OCI-LY1 (cell line): ENCODE data around the gene NDUFV1.
"Not testable (repeated sequence)": the region's sequence is repeated elsewhere in the genome, so short reads cannot be mapped to it uniquely, and the experiment has no call there.

Experiments used
- H2AFZ ChIP-seq: fragments of 200-600 bp; sonication (generic), shearing (Covaris generic); 2 replicates; pipeline ENCODE4 v1.6.0; 2014; ENCODE audit warnings: antibody characterized with exemption, mild to moderate bottlenecking, low read length
- H3F3A ChIP-seq: fragments of 200-600 bp; sonication (generic), shearing (Covaris generic); 2 replicates; pipeline ENCODE4 v1.6.0; 2014; ENCODE audit warnings: mild to moderate bottlenecking, antibody characterized with exemption, low read length, moderate library complexity; ENCODE audit not compliant: insufficient read depth
- H3K27ac ChIP-seq: fragments of 200-600 bp; sonication (generic); 2 replicates; pipeline ENCODE4 v1.5.1; 2014; ENCODE audit warnings: low read length, mixed run types, mild to moderate bottlenecking, low read depth; ENCODE audit not compliant: poor library complexity, severe bottlenecking
- H3K27me3 ChIP-seq: fragments of 200-600 bp; sonication (generic); 2 replicates; pipeline ENCODE4 v1.6.0; 2014; ENCODE audit warnings: antibody characterized with exemption, mild to moderate bottlenecking, low read length, moderate library complexity; ENCODE audit not compliant: insufficient read depth
- H3K36me3 ChIP-seq: fragments of 200-600 bp; sonication (generic); 2 replicates; pipeline ENCODE4 v1.6.1; 2014; ENCODE audit warnings: mild to moderate bottlenecking, antibody characterized with exemption, low read length, moderate library complexity, mixed read lengths; ENCODE audit not compliant: insufficient read depth
- H3K4me1 ChIP-seq: fragments of 200-600 bp; sonication (generic); 2 replicates; pipeline ENCODE4 v1.5.1; 2014; ENCODE audit warnings: mild to moderate bottlenecking, low read length, moderate library complexity; ENCODE audit not compliant: insufficient read depth, severe bottlenecking
- H3K4me2 ChIP-seq: fragments of 200-600 bp; sonication (generic), shearing (Covaris generic); 2 replicates; pipeline ENCODE4 v1.6.1; 2014; ENCODE audit warnings: low read length
- H3K4me3 ChIP-seq: fragments of 200-600 bp; sonication (generic); 2 replicates; pipeline ENCODE4 v1.5.1; 2014; ENCODE audit warnings: low read length, low read depth, mild to moderate bottlenecking, mixed read lengths; ENCODE audit not compliant: poor library complexity, severe bottlenecking
- H3K79me2 ChIP-seq: fragments of 200-600 bp; shearing (Covaris generic); 2 replicates; pipeline ENCODE4 v1.6.1; 2016; ENCODE audit warnings: mixed run types, low read length, mixed read lengths; ENCODE audit not compliant: insufficient read depth
- H3K9ac ChIP-seq: fragments of 200-600 bp; sonication (generic), shearing (Covaris generic); 2 replicates; pipeline ENCODE4 v1.6.1; 2014; ENCODE audit warnings: mild to moderate bottlenecking, low read length, mixed read lengths
- H3K9me2 ChIP-seq: fragments of 200-600 bp; sonication (generic), shearing (Covaris generic); 2 replicates; pipeline ENCODE4 v1.6.1; 2014; ENCODE audit warnings: low read depth, mild to moderate bottlenecking, low read length, mixed read lengths
- H3K9me3 ChIP-seq: fragments of 200-600 bp; shearing (Covaris generic); 2 replicates; pipeline ENCODE4 v1.6.1; 2014; ENCODE audit warnings: low read length, mixed read lengths
- H4K20me1 ChIP-seq: fragments of 200-600 bp; sonication (generic), shearing (Covaris generic); 2 replicates; pipeline ENCODE4 v1.6.0; 2016; ENCODE audit warnings: mild to moderate bottlenecking, low read length; ENCODE audit not compliant: insufficient read depth
- CTCF ChIP-seq: fragments of 200-600 bp; sonication (generic), shearing (Covaris generic); IDR thresholded peaks from 2 replicates; pipeline ENCODE4 v1.5.1; 2017; ENCODE audit warnings: mild to moderate bottlenecking, antibody characterized with exemption, low read length, moderate library complexity, mixed read lengths
- EZH2 ChIP-seq: fragments of 200-600 bp; sonication (generic), shearing (Covaris generic); IDR thresholded peaks from 2 replicates; pipeline ENCODE4 v1.8.0; 2017; ENCODE audit warnings: borderline replicate concordance, mixed run types, mild to moderate bottlenecking, antibody characterized with exemption, low read length, moderate library complexity, mixed read lengths

The NDUFV1 gene

GRCh38 chr11:67623795-67624194 lies 17.1 kb downstream of the NDUFV1 start:
- H3K9ac ChIP-seq, H3K4me2 ChIP-seq, H3F3A ChIP-seq, H3K9me3 ChIP-seq, H3K9me2 ChIP-seq, H2AFZ ChIP-seq, H3K27me3 ChIP-seq, H3K79me2 ChIP-seq, H3K27ac ChIP-seq, H3K36me3 ChIP-seq, H3K4me3 ChIP-seq, H4K20me1 ChIP-seq, H3K4me1 ChIP-seq: not testable (repeated sequence)

DNA sequence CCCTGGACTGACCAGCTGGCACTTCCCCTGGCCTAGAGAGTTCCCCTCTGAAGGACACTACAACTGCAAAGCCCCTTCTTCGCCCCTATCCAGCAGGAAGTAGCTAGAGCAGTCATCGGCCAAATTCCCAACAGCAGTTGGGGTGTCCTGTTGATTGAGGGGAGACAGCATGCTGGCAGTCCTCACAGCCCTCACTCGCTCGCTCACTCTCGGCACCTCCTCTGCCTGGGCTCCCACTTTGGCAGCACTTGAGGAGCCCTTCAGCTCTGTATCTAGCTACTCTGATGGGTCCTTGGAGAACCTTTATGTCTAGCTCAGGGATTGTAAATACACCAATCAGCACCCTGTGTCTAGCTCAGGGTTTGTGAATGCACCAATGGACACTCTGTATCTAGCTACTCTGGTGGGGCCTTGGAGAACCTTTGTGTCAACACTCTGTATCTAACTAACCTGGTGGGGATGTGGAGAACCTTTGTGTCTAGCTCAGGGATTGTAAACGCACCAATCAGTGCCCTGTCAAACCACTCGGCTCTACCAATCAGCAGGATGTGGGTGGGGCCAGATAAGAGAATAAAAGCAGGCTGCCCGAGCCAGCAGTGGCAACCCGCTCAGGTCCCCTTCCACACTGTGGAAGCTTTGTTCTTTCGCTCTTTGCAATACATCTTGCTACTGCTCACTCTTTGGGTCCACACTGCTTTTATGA lies 19.5 kb downstream of the NDUFV1 start:
- H3K9me3 ChIP-seq, H3K79me2 ChIP-seq, H2AFZ ChIP-seq, H3K4me3 ChIP-seq, H3K4me2 ChIP-seq, H3K9me2 ChIP-seq, H3F3A ChIP-seq, H3K27ac ChIP-seq, H3K27me3 ChIP-seq, H3K9ac ChIP-seq, H3K36me3 ChIP-seq, H4K20me1 ChIP-seq: not testable (repeated sequence)
- H3K4me1 ChIP-seq: peaks cover 18% of the 10 kb centered on the region

GRCh38 chr11:67626970-67627369 lies 20.2 kb downstream of the NDUFV1 start:
- H3K9ac ChIP-seq: no peak overlapping the region
- H3K79me2 ChIP-seq: no peaks in the 10 kb centered on the region
- H3K27ac ChIP-seq: no peak overlapping the region
- H3K9me3 ChIP-seq: no peaks in the 10 kb centered on the region
- H3K9me2 ChIP-seq: no peaks in the 10 kb centered on the region
- no peaks in the 10 kb centered on the region for H3F3A ChIP-seq
- no peaks in the 10 kb centered on the region for H3K27me3 ChIP-seq
- no peak for TF ChIP-seq CTCF
- no peak for TF ChIP-seq EZH2
- no peaks in the 10 kb centered on the region for H4K20me1 ChIP-seq
- no peak overlapping the region for H2AFZ ChIP-seq
- peaks cover 18% of the 10 kb centered on the region for H3K4me1 ChIP-seq
- no peaks in the 10 kb centered on the region for H3K36me3 ChIP-seq
- no peak overlapping the region for H3K4me2 ChIP-seq
- no peak overlapping the region for H3K4me3 ChIP-seq

DNA sequence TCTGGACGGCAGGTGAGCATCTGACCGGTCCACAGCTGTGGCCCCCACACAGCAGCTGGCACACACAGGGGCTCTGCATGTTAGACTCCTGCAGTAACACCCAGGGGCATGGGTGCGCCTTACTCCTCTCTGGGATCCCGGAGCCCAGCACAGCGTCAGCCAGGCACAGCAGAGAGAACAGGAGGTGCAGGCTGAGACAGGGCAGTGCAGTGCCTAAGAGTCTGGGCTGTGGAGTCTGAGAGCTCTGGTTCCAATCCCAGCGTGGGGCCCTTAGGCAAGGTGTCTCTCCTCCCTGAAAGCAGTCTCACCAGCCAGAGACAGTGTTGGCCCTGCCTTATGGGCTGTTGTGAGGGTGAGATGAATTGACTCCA lies 20.7 kb downstream of the NDUFV1 start:
- Histone ChIP-seq H3K9me2 (no peaks in the 10 kb centered on the region), H3K79me2 (no peaks in the 10 kb centered on the region), H3K36me3 (no peaks in the 10 kb centered on the region), H3K27ac (no peak overlapping the region), H3K9me3 (no peaks in the 10 kb centered on the region), H3K4me2 (no peak overlapping the region), H3K9ac (no peak overlapping the region), H3K27me3 (no peaks in the 10 kb centered on the region), H3F3A (no peaks in the 10 kb centered on the region), H3K4me3 (no peak overlapping the region), H2AFZ (no peak overlapping the region), H4K20me1 (no peaks in the 10 kb centered on the region), H3K4me1 (peaks cover 18% of the 10 kb centered on the region)
- no peak for TF ChIP-seq CTCF
- no peak for TF ChIP-seq EZH2
